GM12878 (cell line): Measurements from ENCODE around the gene LY9.

ENCODE experiments used
- JUND ChIP-seq: IDR thresholded peaks from 2 replicates; pipeline ENCODE4 v1.6.1; 2012; ENCODE audit warnings: low read depth, mild to moderate bottlenecking, low read length, improper control_type of control experiment, moderate library complexity
- SMC3 ChIP-seq: IDR thresholded peaks from 2 replicates; pipeline ENCODE4 v1.6.1; 2011; ENCODE audit warnings: low read length, improper control_type of control experiment, borderline replicate concordance
- TF ChIP-seq, protein P1 (sequence below), 3 experiments: IDR thresholded peaks in 2 of 3; conservative IDR thresholded peaks in 1 of 3; 2 replicates each; pipeline ENCODE4 v1.5.1; 2011; ENCODE audit warnings: low read depth in 3 of 3, low read length in 3 of 3, mild to moderate bottlenecking in 3 of 3, control low read depth in 2 of 3, moderate library complexity in 2 of 3, inconsistent platforms in 1 of 3, mixed read lengths in 1 of 3; ENCODE audit not compliant: control insufficient read depth in 2 of 3, insufficient read depth in 1 of 3; ENCODE audit errors: extremely low read depth in 1 of 3

DNA sequence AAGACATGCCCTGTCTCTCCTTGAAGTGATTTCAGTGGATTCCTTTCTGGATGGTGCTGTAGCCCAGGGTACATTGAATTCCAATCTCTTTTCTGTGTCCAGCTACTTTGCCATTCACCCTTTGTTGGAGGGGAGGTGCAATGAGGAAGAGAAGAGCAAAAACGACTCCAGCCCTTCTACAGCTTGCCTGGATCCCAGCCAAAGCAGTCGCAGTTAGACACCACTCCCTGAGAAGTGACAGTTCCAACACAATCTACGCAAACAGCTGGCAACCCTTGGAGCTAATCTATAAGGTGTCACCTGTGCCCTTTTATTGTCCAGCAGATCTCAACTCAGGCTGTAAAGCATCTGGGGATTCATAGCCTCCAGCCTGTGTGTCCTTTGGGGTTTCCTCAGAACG is 62.1 kb downstream of the LY9 start:
- TF ChIP-seq JUND = no peak
- no peak for TF ChIP-seq SMC3
- TF ChIP-seq, protein P1, sequence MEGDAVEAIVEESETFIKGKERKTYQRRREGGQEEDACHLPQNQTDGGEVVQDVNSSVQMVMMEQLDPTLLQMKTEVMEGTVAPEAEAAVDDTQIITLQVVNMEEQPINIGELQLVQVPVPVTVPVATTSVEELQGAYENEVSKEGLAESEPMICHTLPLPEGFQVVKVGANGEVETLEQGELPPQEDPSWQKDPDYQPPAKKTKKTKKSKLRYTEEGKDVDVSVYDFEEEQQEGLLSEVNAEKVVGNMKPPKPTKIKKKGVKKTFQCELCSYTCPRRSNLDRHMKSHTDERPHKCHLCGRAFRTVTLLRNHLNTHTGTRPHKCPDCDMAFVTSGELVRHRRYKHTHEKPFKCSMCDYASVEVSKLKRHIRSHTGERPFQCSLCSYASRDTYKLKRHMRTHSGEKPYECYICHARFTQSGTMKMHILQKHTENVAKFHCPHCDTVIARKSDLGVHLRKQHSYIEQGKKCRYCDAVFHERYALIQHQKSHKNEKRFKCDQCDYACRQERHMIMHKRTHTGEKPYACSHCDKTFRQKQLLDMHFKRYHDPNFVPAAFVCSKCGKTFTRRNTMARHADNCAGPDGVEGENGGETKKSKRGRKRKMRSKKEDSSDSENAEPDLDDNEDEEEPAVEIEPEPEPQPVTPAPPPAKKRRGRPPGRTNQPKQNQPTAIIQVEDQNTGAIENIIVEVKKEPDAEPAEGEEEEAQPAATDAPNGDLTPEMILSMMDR (IDR thresholded peaks at IDR 0.05 in 2 of 3, conservative IDR thresholded peaks at IDR 0.05 in 1 of 3; ENCODE audit: control insufficient read depth in 2 of 3, extremely low read depth in 1 of 3, insufficient read depth in 1 of 3, low read depth in 3 of 3, low read length in 3 of 3) = no peak
